Inflammatory macrophage (primary cell): ENCODE results near the gene HSPB2.
"Not testable (repeated sequence)": the region's sequence is repeated elsewhere in the genome, so short reads cannot be mapped to it uniquely, and the experiment has no call there.

Experiments used
- DNase-seq, 2 donors: peaks; one replicate each; pipeline ENCODE4 v3.0.0-alpha.2; 2020 to 2022

HSPB2 gene

DNA sequence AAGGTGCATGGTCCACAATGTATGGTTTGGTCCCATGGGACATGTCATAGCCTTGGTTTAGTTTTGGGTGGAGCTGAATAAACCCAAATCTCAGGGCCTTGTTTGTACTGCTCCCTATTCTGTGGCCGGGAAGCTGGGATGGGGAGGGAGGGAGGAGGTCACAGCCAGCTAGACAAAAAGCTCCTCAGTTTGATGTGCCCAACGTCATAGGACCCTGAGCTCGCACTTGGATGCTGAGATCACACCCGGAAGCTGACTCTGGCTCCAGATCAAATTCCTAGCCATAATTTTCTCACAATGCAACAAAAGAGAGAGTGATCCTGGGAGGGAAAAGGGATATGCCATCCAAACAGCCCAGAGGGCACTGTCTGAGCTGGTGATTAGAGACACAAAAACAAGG, 1.5 kb downstream of the HSPB2 start:
- no peak for DNase-seq

DNA sequence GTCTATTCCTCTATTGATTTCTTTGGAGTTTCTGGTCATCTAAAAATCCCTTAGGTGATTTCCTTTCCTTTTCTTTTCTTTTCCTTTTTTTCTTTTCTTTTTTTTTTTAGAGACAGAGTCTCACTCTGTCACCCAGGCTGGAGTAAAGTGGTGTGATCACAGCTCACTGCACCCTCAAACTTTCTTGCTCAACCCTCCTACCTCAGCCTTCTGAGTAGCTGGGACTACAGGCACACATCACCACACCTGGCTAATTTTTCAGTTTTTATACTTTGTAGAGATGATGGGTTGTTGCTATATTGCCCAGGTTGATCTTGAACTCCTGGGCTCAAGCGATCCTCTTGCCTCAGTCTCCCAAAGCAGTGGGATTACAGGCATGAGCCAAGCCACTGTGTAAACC, 4.2 kb downstream of the HSPB2 start:
- DNase-seq: no peak

DNA sequence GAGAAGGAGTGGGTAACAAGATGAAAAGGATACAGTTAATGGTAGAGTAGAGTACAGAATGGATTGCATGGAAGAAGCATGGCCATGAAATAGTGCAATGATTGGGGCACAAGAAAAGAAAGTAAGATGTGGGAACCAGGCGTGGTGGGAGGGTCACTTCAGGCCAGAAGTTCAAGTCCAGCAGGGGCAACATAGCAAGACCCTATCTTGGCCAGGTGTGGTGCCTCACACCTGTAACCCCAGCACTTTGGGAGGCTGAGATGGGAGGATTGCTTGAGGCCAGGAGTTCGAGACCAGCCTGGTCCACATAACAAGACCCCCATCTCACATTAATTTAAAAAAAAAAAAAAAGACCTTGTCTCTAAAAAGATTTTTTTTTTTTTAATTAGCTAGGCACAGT, 4.8 kb downstream of the HSPB2 start:
- DNase-seq: no peak

DNA sequence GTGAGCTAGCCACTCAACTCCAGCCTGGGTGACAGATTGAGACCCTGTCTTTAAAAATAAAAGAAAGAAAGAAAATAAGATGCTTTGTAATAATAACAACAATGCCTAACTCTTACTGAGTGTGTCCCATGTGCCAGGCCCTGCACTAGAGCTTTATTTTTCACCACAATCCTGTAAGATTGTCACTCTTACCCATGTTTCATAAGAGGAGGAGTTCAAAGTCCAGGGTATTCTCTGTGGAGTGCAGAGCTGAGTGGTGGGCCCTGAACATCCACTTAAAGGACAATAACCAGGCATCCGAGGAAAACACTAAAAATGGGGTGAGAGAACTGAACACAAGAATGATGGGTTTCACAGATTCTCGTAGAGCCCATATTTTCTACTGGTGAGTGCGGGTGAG, 5.3 kb downstream of the HSPB2 start:
- no peak for DNase-seq

DNA sequence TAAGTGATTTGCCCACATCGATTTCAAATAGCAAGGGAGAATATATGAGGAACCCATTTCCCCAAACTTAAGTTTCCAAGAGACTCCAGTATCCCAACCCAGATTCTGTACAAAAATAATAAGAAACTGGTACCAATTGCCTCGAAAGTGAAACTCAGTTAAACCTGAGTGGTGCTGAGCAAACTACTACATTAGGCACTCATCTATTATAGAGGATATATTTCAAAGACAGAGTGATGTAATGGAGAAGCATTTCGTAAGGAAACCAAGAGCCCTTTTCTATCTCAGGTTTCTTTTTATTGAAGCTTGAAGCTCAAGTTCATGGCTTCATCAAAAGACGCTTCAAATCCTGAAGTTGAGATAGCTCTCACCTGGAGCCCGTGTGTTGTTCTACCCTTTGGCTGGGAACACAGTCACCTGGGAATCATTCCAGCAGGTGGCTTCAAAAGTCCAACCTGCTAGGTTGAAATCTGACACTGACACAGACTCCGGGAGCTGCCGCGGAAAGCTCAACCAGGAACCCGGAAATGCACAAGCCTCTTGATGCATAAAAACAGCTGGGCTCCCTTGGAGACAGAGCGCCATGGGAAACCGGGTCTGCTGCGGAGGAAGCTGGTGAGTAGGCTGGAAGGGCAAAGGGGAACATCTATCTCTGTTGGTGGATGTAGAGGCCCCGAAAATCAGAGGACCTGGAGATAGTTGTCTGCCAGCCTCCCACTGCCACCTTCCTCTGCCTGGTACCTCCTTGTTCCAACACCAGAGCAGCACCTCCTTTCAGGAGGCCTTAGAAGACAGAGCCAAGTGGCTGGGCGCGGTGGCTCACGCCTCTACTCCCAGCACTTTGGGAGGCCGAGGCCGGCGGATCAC, 6.1 kb downstream of the HSPB2 start, which contains the start of gene C11orf52:
Gene C11orf52 (plus strand): TSS at position 524 of the 867 bp plus-strand sequence. CDS start 60 bp downstream, at position 584.
- DNase-seq: no peak

DNA sequence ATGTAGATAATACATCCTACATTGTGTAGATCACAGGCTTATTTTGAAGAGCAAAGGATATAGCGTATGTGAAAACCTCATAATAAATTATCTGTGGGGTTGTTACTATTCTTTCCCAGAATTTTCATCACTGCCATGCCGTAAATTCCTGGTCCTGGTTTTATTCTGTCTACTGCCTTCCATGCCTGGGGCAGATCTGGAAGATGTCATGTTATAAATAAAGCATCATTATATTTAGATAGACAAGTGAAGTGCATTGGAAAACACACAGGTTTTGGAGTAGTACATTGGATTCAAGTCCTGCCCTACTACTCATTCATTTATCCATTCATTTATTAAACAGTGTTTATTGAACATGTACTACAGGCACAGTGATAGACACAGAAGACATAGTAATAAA, 8.4 kb downstream of the HSPB2 start:
- no peak for DNase-seq

DNA sequence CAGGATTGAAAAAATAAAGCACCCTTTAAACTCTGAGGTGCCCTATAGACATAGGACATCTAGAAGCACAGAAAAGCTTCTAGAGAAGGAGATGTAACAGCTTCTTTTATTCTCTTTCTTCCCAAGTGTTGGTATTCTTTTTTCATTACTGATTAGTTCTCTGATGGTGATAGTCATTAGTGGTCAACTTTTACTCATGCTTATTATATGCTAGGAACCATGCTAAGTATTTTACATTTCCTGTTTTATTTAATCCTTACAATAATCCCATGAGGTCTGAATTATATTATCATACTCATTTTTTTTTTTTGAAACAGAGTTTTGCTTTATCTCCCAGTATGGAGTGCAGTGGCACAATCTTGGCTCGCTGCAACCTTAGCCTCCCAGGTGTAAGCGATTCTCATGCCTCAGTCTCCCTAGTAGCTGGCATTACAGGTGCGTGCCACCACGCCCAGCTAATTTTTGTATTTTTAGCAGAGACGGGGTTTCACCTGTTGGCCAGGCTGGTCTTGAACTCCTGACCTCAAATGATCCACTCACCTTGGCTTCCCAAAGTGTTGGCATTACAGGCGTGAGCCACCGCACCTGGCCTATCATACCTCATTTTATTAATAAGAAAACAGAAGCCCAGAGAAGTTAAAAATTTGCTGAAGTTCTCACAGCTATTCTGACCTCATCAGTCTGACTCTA, 9.2 kb downstream of the HSPB2 start:
- DNase-seq: no peak

DNA sequence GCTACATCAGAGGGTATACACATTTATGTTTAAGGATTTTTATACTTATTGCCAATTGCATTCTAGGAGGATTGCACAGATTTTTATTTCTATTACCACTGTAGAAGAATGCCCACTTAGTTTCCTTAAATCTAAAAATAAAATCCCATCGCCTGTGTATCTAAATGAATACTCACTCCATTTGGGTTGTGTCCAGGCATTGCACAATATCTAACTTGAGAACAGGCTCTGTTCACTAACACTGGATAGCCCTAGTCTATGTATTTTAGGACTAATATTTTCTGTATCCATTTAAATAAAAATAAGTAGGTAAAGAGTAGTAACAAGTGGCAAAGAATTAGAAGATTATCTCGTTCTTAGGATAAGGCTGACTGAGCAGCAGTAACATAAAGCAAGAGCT, 10.3 kb downstream of the HSPB2 start:
- peak; percentile 14 to 47 for DNase-seq

DNA sequence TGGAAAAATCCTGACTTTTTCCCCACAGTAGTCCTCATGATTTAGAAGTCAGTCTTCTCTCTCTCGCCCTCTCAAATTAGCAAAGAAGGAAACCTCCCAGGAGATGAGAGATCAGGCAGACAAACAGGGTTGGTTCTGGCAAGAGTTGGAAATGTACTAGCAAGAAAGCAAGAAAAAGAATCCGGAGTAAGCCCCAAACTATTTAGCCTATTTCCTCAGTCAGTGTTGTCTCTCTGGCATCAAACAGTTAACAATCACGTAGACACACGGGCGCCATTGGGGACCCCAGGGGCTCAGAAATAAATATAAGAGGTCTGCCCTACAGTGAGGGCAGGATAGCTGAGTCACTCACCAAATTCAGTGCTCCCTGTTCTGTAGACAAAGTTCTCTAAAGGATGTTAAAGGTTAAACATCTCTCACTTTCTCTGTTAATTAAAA, 10.8 kb downstream of the HSPB2 start:
- no peak for DNase-seq

DNA sequence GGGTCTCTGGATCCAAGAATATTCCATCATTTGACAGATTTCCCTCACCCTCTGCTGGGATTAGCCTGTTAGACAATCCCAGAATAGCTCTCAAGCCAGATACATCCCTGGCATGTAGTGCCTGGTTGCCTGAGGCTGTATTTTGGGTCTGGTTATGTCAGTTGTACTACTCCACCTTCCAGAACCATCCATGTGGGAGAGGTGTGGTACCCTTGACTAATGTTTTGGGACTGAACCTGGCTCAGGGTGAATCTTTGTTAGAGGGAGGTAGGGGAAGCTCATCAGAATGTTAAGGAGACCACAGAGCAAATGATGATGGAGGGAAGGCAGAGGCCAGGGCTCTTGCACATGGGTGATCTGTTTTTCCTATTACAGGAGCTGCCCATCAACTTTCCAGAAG, 11.4 kb downstream of the HSPB2 start:
- no peak for DNase-seq

DNA sequence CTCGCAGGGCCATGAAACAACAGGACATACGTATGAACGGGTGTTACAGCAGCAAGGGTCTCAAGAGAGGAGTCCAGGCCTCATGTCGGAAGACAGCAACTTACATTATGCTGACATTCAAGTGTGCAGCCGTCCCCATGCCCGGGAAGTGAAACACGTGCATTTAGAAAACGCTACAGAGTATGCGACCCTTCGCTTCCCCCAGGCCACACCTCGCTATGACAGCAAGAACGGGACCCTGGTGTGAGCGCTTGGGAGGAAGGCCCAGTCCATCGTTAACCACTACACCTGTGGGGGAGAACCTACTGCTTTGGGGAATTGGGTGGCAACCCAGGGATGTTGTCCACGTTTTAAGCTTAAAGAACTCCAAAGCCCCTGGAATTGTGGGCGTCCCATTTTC, 13.4 kb downstream of the HSPB2 start:
- no peak for DNase-seq

DNA sequence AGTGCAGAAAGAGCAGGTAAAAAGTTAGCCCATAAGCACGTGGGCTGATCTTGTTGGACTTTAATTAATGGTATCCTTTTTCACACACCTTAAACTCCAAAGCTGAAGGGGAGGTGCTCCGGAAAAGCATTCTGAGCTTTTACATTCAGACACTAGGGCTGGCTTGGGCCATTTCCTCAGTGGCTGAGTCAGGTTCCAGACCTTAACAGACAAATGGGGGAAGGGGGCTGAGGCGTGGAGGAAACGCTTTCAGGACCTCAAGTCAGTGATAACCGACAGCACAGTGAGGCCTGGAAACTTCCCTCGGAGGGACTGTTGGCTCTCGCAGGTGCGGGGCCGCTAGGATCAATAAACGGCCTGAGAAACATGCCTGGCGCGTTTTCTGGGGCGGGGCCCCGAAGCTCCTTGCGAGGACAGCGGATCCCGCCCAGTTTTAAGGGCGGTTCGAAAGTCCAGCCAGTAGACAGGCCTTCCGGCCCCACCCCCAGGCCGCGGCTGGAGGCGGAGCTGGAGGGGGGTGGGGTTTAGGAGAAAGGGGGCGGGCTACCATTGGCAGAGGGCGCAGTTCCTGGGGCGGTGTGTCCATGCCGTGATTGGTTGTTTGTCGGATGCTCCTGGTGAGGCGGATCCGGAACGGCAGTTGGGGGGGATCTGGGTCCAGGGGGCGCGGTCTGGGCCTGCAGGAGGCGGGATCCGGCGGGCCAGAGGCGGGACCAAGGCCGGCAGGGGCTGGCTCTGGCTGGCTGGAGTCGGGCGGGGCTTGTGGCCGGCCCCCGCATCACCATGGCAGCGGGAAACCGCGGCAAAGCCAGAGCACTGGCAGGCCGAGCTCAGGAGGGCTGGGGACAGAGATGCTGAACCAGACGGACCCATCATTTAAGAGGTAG, 14.2 kb downstream of the HSPB2 start:
- DNase-seq: peak; percentile 97 to 98

DNA sequence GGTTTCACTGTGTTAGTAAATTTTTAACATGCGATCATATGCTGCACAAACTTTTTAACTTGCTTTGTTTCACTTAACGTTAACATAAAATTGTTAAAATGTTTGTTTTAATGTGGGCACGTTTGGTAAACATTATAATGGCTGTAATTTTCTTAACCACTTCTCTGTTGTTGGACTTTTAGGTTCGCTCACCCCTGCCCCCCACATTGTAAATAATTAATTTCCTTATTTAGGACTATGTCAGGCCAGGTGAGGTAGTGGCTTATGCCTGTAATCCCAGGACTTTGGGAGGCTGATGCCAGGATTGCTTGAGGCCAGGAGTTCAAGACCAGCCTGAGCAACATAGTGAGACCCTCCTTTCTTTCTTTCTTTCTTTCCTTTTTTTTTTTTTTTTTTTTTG, 17.9 kb downstream of the HSPB2 start:
- no peak for DNase-seq

DNA sequence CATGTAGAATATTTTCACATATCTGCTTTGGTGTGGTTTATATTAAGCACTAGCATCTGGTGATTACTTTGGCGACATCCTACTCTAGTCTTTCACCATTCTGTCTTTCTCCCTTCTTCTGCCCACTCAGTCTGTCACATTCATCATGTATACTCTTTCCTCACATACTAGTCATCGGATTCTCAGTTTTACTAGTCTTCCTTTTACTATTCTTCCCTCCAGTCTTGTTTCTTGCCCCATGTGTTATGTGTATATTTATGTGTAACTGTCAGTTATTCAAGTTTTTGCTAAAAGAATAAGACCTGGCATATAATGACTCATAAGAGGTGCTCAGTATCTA, 20.0 kb downstream of the HSPB2 start:
- DNase-seq: peak; percentile 64 to 74

DNA sequence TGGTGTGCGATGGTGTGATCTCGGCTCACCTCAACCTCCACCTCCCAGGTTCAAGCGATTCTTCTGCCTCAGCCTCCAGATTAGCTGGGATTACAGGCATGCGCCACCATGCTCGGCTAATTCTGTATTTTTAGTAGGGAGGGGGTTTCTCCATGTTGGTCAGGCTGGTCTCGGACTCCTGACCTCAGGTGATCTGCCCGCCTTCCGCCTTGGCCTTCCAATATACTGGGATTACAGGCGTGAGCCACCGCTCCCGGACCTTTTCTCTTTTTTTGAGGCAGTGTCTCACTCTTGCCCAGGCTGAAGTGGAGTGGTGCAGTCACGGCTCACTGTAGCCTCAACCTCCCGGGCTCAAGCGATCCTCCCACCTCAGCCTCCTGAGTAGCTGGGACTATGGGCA, 20.6 kb downstream of the HSPB2 start:
- not testable (repeated sequence) for DNase-seq

DNA sequence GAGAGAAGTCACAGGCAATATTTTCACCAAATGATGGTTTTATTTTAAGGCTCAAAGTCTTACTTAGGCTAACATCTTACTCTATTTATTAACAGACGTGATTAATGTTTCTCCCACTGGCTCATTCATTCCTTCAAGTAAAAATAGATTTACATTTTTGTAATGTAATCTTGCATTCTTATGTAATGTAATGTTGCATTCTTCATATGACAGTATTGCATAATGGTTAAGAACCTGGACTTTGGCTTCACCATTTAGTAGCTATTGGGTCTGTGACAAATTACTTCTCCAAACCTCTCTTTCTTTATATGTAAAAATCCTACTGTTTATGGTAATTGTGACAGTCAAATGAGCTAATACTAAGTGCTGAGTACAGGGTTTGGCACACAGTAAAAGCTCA, 21.3 kb downstream of the HSPB2 start:
- DNase-seq: peak; percentile 61 to 87

DNA sequence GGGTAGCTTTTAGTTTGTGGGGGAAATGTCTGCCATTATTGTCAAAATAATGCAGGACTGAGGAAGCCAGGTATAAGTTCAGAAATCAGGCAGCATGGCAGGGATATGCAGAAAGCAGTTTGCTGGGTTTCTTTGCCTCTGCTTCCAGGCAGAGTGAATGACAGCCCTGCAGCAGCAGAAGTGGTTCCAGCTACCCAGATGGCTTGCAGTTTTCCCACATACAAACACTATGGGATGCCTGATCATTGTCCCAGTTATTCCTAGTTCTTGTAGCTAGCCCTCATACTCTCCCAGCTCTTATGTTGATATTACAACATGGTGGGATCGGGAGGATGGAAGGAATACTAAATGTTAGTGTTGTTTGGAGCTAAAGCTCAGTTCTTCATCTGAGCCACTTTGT, 21.8 kb downstream of the HSPB2 start:
- no peak for DNase-seq

DNA sequence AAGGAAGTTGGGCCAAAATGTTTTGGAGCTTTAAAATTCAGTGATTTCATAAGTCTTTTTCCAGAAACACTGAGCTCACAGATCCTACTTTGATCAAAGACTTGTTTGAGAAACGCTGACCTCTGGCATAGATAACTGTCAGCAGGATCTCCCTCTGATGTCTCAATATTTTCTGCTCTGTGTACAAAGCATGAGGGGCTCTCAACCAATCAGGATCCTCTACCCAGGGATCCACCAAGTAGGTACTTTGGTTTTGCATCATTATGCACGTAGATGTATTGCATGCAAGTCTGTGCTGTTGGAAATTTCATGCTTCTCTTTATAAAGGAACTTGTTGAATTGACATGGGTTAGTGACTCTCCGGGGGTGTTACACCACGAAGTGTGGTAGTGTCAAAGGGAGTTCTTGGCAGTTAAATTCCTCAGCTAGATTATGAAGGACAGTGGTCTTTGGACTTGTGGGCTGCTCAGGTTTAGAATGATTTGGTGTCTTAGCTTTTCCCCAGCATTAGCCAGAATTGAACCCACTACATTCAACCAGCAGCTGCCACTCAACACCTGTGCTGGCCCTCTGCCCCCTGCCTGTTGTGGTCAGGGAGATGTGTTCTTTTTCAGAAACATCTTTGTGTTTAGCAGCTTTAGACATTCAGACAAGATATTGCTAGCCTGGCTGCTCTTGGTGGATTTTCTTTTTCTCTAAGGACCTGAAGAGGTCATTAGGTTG, 22.9 kb downstream of the HSPB2 start:
- DNase-seq: peak; percentile 94 to 95

DNA sequence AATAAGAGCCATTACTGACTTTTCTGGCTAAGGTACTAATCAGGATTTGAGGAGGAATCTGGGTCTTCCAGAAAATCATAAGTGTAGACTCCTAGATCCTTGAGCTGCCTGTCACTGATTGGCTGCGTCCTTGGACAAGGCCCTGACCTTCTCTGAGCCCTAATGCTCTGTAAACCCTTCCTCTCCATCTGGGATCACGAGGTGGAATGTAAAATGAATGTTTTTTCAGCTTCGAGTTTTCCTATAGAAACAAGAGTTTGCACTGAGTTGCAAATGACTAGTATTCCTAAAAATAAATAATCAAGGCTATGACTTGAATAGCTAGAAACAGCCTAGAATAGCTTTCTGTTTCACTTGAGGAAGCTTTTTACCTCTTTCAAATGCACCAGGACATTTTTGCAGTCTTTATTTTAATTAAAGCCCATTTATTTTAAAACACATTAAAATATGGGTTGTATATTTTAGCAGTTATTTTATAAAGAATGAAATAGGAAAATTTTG, 23.6 kb downstream of the HSPB2 start:
- DNase-seq: no peak

DNA sequence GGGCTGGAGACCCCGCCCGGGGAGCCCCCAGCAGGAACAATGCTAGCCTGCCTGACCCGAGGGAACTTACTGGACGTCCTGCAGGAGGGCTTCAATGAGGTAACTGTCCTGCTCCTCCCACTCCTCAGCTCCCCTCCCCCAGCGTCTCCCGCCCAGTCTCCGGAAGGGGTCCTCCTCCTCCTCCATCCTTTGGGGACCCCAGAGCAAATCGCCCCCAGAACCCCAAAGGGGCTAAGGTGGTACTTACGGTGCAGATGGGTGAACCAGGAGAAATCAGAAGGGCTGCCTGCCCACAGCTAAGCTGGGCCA, 24.9 kb downstream of the HSPB2 start:
- no peak for DNase-seq

DNA sequence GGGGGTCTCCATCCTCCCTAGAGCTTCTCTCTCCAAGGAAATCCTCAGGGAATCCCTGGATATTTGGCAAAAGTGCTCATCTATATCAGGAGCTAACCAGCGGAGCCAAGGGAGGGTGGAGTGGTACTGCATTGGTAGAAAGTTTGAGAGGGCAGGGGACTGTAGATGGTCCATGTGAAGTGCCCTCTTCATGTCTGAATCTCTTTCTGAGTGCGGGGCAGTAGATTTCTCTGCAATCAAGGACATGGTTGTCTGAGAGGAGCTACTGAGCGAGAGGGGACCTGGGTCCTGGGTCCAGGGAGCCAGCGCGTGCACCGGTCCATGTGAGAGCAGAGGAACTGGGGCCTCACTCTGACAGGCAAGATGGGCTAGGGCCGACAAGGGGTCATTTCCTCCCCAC, 25.3 kb downstream of the HSPB2 start:
- no peak for DNase-seq

DNA sequence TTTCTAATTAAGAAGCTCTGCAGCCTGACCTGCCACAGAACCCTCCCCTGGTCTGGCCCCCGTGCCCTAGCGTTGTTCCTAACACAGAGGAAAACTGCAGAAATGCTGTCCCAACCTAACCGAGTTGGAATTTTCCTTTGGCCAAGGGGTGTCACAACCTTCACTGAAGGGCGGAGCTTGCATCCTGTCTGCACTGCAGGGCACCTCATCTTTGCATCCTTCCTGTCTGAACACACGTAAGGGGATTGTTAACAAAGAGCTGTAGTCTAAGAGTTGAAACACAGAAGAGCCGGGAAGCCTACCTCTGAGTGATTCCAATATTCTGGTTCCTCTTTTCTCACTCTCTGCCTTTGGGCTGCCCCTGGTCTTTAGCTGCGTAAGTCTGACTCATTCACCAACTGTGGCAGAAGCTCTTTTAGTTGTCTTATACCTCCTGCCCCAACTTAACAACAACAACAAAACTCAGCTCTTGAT, 26.2 kb downstream of the HSPB2 start:
- peak; percentile 81 to 83 for DNase-seq
